ENCODE measurements around the gene FADS2. TPM values are rescaled to one million over a fixed set of nuclear protein-coding genes. Genes with fewer than 3 reads are reported as not detected.

The FADS2 gene
- total and polyA plus RNA-seq, 10 of the 15 experiments (the other 5 are each of a cell fraction or from before 2014, with no cell fraction given) = 3.3 to 313 (median 149) TPM

- no peaks in the 10 kb centered on the region for H4K20me1 ChIP-seq (ENCODE audit: control insufficient read depth, insufficient read depth)
- intact Hi-C loops (cut with micrococcal nuclease; ENCODE audit: unreplicated experiment) = no loop called here
- ChIA-PET CTCF (interaction anchor here (2.1 to 11.4 kb wide), 5 partner anchors 47 to 208 kb away, joined by 10 to 321 read pairs (median 126); partner anchors contain the start of gene BEST1), RAD21 (ENCODE audit: unreplicated experiment) (interaction anchor here (1.6 to 9.3 kb wide), 2 partner anchors 46 to 180 kb away, joined by 5 to 175 read pairs; no protein-coding TSS in a partner anchor), SMC1A (ENCODE audit: uncharacterized antibody, unreplicated experiment) (interaction anchor here (1.0 to 11.0 kb wide), 3 partner anchors 46 to 182 kb away, joined by 3 to 168 read pairs (median 4); no protein-coding TSS in a partner anchor), POLR2A (no interaction called here)
- in situ Hi-C loops (cut with MboI) = no loop called here
- peaks cover 0 to 1% of the 10 kb centered on the region in 2 experiments; a peak in 1 of 4 replicates for H3K27me3 ChIP-seq (replicated peaks in 1 of 2; ENCODE audit: control insufficient read depth in 2 of 2, insufficient read depth in 2 of 2, low read length in 1 of 2)
- FAIRE-seq = no peak
- no peak for ATAC-seq
- DNase-seq (ENCODE audit: low read depth, low spot score) = no peak
- no peak overlapping the region for H3K4me3 ChIP-seq
- no peak overlapping the region for H2AFZ ChIP-seq (ENCODE audit: control insufficient read depth, low read depth, low read length)
- H3K79me2 ChIP-seq (ENCODE audit: control insufficient read depth, insufficient read depth, low read length) = no peaks in the 10 kb centered on the region
- no TSS peak for BruUV-seq (replicated peaks)
- no peak overlapping the region for H3K27ac ChIP-seq (ENCODE audit: control insufficient read depth, insufficient read depth)
- 64% methylated on average over 10 of the region's 10 CpGs for WGBS (ENCODE audit: insufficient coverage, insufficient replicate concordance, low lambda C conversion rate, missing lambda C conversion rate)
- no peaks in the 10 kb centered on the region for H3K9me3 ChIP-seq (replicated peaks; ENCODE audit: control insufficient read depth, insufficient read depth, low read length)
- H3K4me1 ChIP-seq (ENCODE audit: control insufficient read depth, insufficient read depth, low read length) = no peaks in the 10 kb centered on the region
- H3K36me3 ChIP-seq (ENCODE audit: control insufficient read depth in 2 of 2, insufficient read depth in 2 of 2, low read length in 1 of 2) = no peaks in the 10 kb centered on the region
- H3K9ac ChIP-seq (ENCODE audit: control insufficient read depth, insufficient read depth, low read length) = no peak overlapping the region
- H3K4me2 ChIP-seq (ENCODE audit: control insufficient read depth, insufficient read depth) = no peak overlapping the region
- TF ChIP-seq NR2C1 (IDR thresholded peaks at IDR 0.05) (no peak), NRF1 (conservative IDR thresholded peaks at IDR 0.05; ENCODE audit: low read depth, low read length) (no peak), NFXL1 (IDR thresholded peaks at IDR 0.05; ENCODE audit: borderline replicate concordance) (no peak), SREBF1 (IDR thresholded peaks at IDR 0.05; ENCODE audit: low read length) (no peak), FOXM1 (IDR thresholded peaks at IDR 0.05; ENCODE audit: low read depth, low read length) (no peak), IRF5 (IDR thresholded peaks at IDR 0.05; ENCODE audit: borderline replicate concordance) (no peak), POLR2AphosphoS2 (IDR thresholded peaks at IDR 0.05; ENCODE audit: low read depth, low read length) (no peak), ZBTB4 (CRISPR knock-in tag; IDR thresholded peaks at IDR 0.05) (no peak), STAT3 (IDR thresholded peaks at IDR 0.05; ENCODE audit: low read depth, low read length) (no peak), BMI1 (IDR thresholded peaks at IDR 0.05; ENCODE audit: borderline replicate concordance) (no peak), BACH1 (IDR thresholded peaks at IDR 0.05; ENCODE audit: borderline replicate concordance) (no peak), TCF3 (IDR thresholded peaks at IDR 0.05; ENCODE audit: borderline replicate concordance, insufficient read depth, low read depth, low read length) (no peak), ZBTB40 (IDR thresholded peaks at IDR 0.05; ENCODE audit: borderline replicate concordance) (no peak), YBX1 (IDR thresholded peaks at IDR 0.05) (no peak), SIN3A (IDR thresholded peaks at IDR 0.05; ENCODE audit: low read depth, low read length) (no peak)
These were observed 73.3 kb downstream of the FADS2 start for GRCh38 chr11:61901397-61901796.

Data from GM12878 (cell line).